Heart left ventricle (tissue), 13 donors: Measurements from ENCODE around the gene TM9SF4.

Experiments used
- CTCF ChIP-seq, 12 donors: fragments of 200-600 bp; sonication (generic) in 4 of 12; IDR thresholded peaks; one replicate each; pipeline versions ENCODE4 v1.5.0 to v1.8.0; 2018 to 2022; ENCODE audit warnings: antibody characterized with exemption in 12 of 12, mild to moderate bottlenecking in 5 of 12
- POLR2A ChIP-seq, 2 donors: fragments of 450-650 bp; IDR thresholded peaks; one replicate each; pipeline ENCODE4 v1.6.1; 2017; ENCODE audit warnings: antibody characterized with exemption in 2 of 2, mild to moderate bottlenecking in 2 of 2, moderate library complexity in 2 of 2
- donor health status: ischemic (EF 13 %, LVEDD 7.1; RV severe dilation, severe dysfunction).
- donor health status: DM: no; HTN: yes; CAD: no.
- donor health status: DM: no; HTN: no; CAD: no.
- donor health status: ischemic (EF 25% LVEDD 6.9; RV normal size, moderate dysfunction).
- donor health status: ischemic (EF 25% LVEDD 5.7; RV mildly dilated, moderate dysfunction).
- donor health status: ischemic (EF 35%, LVEDD 5.7; RV mildly dilated, moderate dysfunction).
- donor health status: nonischemic (EF 11% LVEDD 7.7; RV severe dilation, severe dysfunction).
- donor health status: DM: yes; HTN: yes; CAD: no.
- donor health status: PGD.
- donor health status: ischemic (EF 29% LVEDD 5.4; RV normal size, mild dysfunction).
- donor health status: nonischemic (EF 23%, LVEDD 6.1; RV moderate dilation, normal function).

- TF ChIP-seq CTCF (IDR thresholded peaks at IDR 0.05), result no peak
- TF ChIP-seq POLR2A (IDR thresholded peaks at IDR 0.05), result no peak
Observed at GRCh38 chr20:32181606-32182005, 72.1 kb downstream of the TM9SF4 start.
